ENCODE measurements around the gene RHBDD3.

DNA sequence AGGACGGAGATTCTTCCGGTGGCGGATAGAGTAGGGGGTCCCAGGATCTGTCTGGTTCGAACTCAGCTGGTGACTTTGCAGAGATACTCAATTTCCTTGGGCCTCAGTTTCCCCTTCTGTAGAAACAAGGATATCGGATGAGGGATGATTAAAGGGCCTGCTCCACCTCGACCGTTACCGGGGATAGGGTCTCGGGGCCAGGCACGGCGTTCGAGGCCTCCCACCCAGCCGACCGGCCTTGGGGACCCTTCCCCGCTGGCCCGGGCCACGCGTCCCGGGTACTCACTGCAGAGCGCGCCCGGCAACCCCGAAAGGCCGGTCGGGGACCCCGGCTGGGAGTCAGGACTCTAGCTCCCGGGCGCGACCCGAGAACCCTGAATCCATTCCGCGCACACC, 321 bp downstream of the RHBDD3 start:
- TF ChIP-seq, protein P1, sequence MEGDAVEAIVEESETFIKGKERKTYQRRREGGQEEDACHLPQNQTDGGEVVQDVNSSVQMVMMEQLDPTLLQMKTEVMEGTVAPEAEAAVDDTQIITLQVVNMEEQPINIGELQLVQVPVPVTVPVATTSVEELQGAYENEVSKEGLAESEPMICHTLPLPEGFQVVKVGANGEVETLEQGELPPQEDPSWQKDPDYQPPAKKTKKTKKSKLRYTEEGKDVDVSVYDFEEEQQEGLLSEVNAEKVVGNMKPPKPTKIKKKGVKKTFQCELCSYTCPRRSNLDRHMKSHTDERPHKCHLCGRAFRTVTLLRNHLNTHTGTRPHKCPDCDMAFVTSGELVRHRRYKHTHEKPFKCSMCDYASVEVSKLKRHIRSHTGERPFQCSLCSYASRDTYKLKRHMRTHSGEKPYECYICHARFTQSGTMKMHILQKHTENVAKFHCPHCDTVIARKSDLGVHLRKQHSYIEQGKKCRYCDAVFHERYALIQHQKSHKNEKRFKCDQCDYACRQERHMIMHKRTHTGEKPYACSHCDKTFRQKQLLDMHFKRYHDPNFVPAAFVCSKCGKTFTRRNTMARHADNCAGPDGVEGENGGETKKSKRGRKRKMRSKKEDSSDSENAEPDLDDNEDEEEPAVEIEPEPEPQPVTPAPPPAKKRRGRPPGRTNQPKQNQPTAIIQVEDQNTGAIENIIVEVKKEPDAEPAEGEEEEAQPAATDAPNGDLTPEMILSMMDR (IDR thresholded peaks at IDR 0.05): no peak
- TF ChIP-seq POLR2A (IDR thresholded peaks at IDR 0.05): no peak
- no peak for TF ChIP-seq EP300 (IDR thresholded peaks at IDR 0.05)
